Activated T-cell treated with anti-CD3 and anti-CD28 coated beads, Interleukin-2, amount 50 U/mL, for 4 hours (primary cell): ENCODE measurements around the gene EML6. TPM values are rescaled to one million over a fixed set of nuclear protein-coding genes. Genes with fewer than 3 reads are reported as not detected.

Source experiments
- ATAC-seq, 2 donors: fragments of 200-7000 bp; cut with Tn5 transposase; one replicate each; pipeline ENCODE4 v1.10.0; 2021
- DNase-seq: peaks from one replicate; pipeline ENCODE4 v3.0.0-alpha.2; 2020
- H3K27me3 Mint-ChIP-seq: one replicate; pipeline ENCODE4 v1.8.0; 2021; ENCODE audit warnings: low read depth, mixed read lengths
- H3K36me3 Mint-ChIP-seq: one replicate; pipeline ENCODE4 v1.8.0; 2022; ENCODE audit warnings: mixed read lengths; ENCODE audit not compliant: insufficient read depth
- H3K4me1 Mint-ChIP-seq: one replicate; pipeline ENCODE4 v1.8.0; 2021; ENCODE audit warnings: low read depth, mixed read lengths
- H3K4me3 Mint-ChIP-seq: one replicate; pipeline ENCODE4 v1.8.0; 2021; ENCODE audit warnings: mild to moderate bottlenecking, moderate library complexity, mixed read lengths
- H3K9me3 Mint-ChIP-seq: one replicate; pipeline ENCODE4 v1.8.0; 2021; ENCODE audit warnings: mixed read lengths
- total RNA-seq, 3 donors: library from RNA; stranded (reverse); gene quantifications; one replicate each; pipeline ENCODE4 v1.2.1, GENCODE V29; 2021

EML6 gene
- total RNA-seq, 3 donors from 2014 or later, result 0.28 to 0.71 (median 0.55) TPM

DNA sequence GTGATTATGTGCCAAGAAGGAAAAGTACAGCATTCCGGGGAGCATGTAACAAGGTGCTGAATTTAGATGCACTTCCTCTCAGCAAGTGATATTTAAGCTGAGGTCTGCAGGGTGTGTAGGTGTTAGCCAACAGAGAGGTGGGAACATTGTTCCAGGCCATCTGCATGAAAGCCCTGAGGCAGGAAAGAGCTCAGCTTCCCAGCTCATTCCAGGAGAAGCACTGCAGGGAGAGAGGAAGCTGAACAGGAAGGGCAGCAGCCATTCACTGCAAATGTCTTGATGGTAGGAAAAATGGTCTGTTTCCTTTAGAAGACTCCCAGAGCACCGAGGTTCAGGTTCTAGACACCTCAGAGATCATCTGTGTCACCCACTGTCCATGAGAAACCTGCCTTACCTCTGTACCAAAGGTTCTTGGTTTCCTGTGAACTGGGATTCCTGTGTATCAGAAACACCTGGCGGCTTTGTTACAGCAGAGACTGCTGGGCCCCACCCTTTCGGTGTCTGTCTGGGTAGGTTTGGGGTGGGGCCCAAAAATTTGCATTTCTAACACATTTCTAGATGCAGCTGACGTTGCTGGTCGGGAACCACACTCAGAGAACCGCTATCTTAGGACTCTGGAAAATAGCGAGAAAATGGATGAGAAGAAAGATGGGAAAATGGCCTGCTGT, 242.8 kb downstream of the EML6 start:
- peaks cover 6% of the 10 kb centered on the region for H3K9me3 Mint-ChIP-seq
- DNase-seq (no peak), ATAC-seq (no peak)

DNA sequence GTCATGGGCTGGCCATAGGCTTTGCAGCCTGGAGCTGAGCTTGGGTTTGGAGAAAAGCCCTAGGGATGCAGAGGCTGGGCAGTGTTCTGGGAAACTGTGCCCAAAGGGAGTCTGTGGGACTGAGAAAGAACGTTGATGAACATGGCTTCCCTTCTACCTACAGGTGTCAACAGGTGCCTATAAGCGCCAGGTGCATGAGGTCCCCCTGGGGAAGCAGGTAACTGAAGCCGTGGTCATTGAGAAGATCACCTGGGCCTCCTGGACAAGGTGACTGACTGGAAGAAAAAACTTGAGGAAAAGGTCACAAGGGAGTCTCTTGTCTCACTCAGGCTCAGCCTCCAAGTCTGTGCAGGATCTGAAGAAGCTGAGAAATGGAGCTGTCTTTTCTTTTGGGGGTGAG, 243.4 kb downstream of the EML6 start:
- peaks cover 28% of the 10 kb centered on the region for H3K36me3 Mint-ChIP-seq
- no peak overlapping the region for H3K4me3 Mint-ChIP-seq
- H3K9me3 Mint-ChIP-seq, result peaks cover 6% of the 10 kb centered on the region
- no peak for ATAC-seq
- H3K4me1 Mint-ChIP-seq, result peaks cover 38% of the 10 kb centered on the region
- H3K27me3 Mint-ChIP-seq, result no peaks in the 10 kb centered on the region
- no peak for DNase-seq

More for the DNA sequence above, 242.8 kb downstream of the EML6 start:
- H3K27me3 Mint-ChIP-seq, result no peaks in the 10 kb centered on the region
- H3K36me3 Mint-ChIP-seq, result peaks cover 25% of the 10 kb centered on the region
- no peak overlapping the region for H3K4me3 Mint-ChIP-seq
- H3K4me1 Mint-ChIP-seq, result peaks cover 38% of the 10 kb centered on the region

- Mint-ChIP-seq H3K4me1 (peaks cover 38% of the 10 kb centered on the region), H3K4me3 (no peak overlapping the region), H3K9me3 (peaks cover 6% of the 10 kb centered on the region), H3K36me3 (peaks cover 28% of the 10 kb centered on the region), H3K27me3 (no peaks in the 10 kb centered on the region)
- DNase-seq, result no peak
- no peak for ATAC-seq
These were observed 243.8 kb downstream of the EML6 start for GRCh38 chr2:54967269-54967668.

GRCh38 chr2:54967759-54968365, 244.4 kb downstream of the EML6 start:
- no peaks in the 10 kb centered on the region for H3K27me3 Mint-ChIP-seq
- DNase-seq (no peak), ATAC-seq (no peak)
- peaks cover 31% of the 10 kb centered on the region for H3K36me3 Mint-ChIP-seq
- no peak overlapping the region for H3K4me3 Mint-ChIP-seq
- peaks cover 6% of the 10 kb centered on the region for H3K9me3 Mint-ChIP-seq
- peaks cover 38% of the 10 kb centered on the region for H3K4me1 Mint-ChIP-seq

GRCh38 chr2:54968561-54969218, 245.2 kb downstream of the EML6 start:
- no peak for ATAC-seq
- Mint-ChIP-seq H3K9me3 (peaks cover 6% of the 10 kb centered on the region), H3K36me3 (peaks cover 36% of the 10 kb centered on the region), H3K27me3 (no peaks in the 10 kb centered on the region), H3K4me1 (peaks cover 36% of the 10 kb centered on the region), H3K4me3 (no peak overlapping the region)
- no peak for DNase-seq

DNA sequence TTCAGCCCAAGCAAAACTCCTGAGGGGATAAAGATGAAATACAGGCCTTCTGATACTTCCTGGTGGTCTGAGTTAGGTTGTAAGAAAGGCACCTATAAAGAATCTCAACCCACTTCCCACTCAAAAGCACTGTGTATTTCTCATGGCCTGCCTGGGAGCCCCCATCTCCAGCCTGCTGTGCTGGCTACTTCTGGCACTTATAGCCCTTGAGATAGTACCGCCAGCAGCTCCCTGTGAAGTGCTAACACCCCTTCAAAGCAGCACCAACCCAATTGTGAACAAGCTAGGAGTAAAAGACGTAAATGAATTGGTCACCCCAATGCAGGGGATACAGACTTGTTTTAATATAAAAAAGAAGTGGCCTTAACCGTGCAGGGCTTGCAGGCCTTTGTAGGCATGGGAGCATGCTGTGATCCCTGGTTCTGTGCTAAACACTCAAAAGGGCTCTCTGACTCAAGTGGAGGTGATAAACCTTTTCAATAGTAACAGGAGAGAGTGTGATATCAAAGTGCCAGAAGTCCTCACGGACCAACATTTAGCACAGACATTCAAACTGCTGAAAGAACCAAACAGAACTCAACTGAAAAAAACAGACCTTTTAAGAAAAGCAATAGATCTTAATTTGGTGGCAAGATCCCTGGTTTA, 246.0 kb downstream of the EML6 start:
- ATAC-seq (no peak), DNase-seq (no peak)
- Mint-ChIP-seq H3K36me3 (peaks cover 36% of the 10 kb centered on the region), H3K9me3 (peaks cover 6% of the 10 kb centered on the region), H3K27me3 (no peaks in the 10 kb centered on the region), H3K4me1 (peaks cover 31% of the 10 kb centered on the region), H3K4me3 (no peak overlapping the region)

GRCh38 chr2:54969940-54970338, 246.5 kb downstream of the EML6 start:
- H3K4me3 Mint-ChIP-seq, result no peak overlapping the region
- no peaks in the 10 kb centered on the region for H3K27me3 Mint-ChIP-seq
- H3K36me3 Mint-ChIP-seq, result peaks cover 37% of the 10 kb centered on the region

DNA sequence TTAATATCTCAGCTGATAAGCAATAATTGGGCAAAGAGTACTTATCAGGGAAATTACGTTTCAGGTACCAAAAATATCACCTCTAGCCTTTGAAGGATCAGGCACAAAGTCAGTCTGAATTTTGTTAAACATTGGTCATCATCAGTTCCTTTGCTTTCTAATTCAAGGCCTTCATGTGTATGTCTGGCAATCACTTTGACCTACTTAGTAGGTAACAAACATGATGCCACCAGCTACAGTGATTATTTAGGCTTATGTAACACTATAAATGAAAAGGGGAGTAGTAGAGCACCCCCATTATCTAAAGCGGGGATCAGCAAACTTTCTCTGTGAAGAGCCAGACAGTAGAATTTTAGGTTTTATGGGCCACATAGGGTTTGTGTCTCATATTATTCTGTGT, 251.7 kb downstream of the EML6 start:
- H3K9me3 Mint-ChIP-seq, result no peaks in the 10 kb centered on the region
- no peak for ATAC-seq
- H3K36me3 Mint-ChIP-seq, result peaks cover 20% of the 10 kb centered on the region
- H3K27me3 Mint-ChIP-seq, result no peaks in the 10 kb centered on the region
- no peak overlapping the region for H3K4me3 Mint-ChIP-seq
- DNase-seq, result no peak
- peaks cover 17% of the 10 kb centered on the region for H3K4me1 Mint-ChIP-seq

More at GRCh38 chr2:54969940-54970338, 246.5 kb downstream of the EML6 start:
- ATAC-seq (no peak), DNase-seq (no peak)
- Mint-ChIP-seq H3K9me3 (peaks cover 6% of the 10 kb centered on the region), H3K4me1 (peaks cover 25% of the 10 kb centered on the region)

- no peaks in the 10 kb centered on the region for H3K27me3 Mint-ChIP-seq
- no peak overlapping the region for H3K4me3 Mint-ChIP-seq
- DNase-seq, result no peak
- H3K4me1 Mint-ChIP-seq, result peaks cover 23% of the 10 kb centered on the region
- no peaks in the 10 kb centered on the region for H3K9me3 Mint-ChIP-seq
- ATAC-seq, result no peak
- peaks cover 22% of the 10 kb centered on the region for H3K36me3 Mint-ChIP-seq
These were observed 252.4 kb downstream of the EML6 start for GRCh38 chr2:54975598-54976492.

GRCh38 chr2:54977149-54977548, 253.7 kb downstream of the EML6 start:
- H3K4me3 Mint-ChIP-seq, result no peak overlapping the region
- peaks cover 26% of the 10 kb centered on the region for H3K4me1 Mint-ChIP-seq
- no peaks in the 10 kb centered on the region for H3K27me3 Mint-ChIP-seq
- ATAC-seq (no peak), DNase-seq (no peak)
- no peaks in the 10 kb centered on the region for H3K9me3 Mint-ChIP-seq
- peaks cover 19% of the 10 kb centered on the region for H3K36me3 Mint-ChIP-seq

DNA sequence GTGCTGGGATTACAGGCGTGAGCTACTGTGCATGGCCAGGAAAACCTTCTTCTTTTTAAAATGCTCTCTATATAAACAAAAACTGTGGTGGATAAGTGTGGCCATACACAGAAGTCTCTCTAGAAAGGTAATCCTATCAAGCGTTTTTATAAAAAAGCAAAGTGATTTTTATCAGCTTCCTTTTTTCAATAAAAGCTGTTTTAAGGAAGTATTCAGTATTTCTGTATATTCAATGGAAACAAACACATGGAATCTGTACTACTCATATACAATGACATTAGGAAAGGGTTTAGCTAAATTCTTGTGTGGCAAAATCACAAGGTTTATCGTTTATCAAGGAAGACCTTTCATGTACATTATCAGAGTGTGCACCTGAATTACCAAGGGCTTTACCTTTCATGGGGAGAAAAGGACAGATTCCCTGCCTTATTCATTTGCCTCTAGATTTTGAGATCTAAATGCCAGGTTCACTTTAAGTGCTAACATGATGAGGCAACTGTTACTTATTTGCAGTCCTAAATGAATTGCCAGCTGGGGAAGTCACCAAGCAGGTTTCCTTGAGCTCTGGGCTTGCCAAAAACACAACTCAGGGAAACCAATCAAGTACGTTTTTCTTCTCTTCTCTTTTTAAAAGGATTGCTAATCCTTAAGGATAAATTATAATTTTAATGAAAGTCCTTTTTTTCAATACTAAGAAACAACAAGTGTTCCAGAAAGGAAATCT, 256.0 kb downstream of the EML6 start:
- ATAC-seq (no peak), DNase-seq (no peak)
- no peak overlapping the region for H3K4me3 Mint-ChIP-seq
- peaks cover 20% of the 10 kb centered on the region for H3K36me3 Mint-ChIP-seq
- H3K9me3 Mint-ChIP-seq, result no peaks in the 10 kb centered on the region
- peaks cover 36% of the 10 kb centered on the region for H3K4me1 Mint-ChIP-seq
- H3K27me3 Mint-ChIP-seq, result no peaks in the 10 kb centered on the region

DNA sequence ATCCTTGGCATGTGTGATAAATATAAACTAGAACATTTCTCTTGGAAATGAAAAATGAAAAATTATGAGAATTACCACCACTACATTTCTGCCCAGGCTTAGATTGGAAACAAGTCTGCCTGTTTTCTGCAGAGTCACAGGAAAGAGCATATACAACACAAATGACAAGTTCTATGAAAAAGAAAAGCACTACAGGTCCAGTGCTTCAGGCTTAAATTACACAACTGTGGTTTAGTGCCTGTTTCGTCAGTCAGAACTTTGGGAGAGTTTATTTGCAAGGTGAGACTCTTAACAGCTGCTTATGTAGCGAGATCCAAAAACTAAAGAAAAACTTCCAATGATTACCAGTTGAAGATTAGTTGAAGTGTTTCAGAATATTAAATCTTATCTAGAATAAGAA, 257.9 kb downstream of the EML6 start:
- no peaks in the 10 kb centered on the region for H3K9me3 Mint-ChIP-seq
- H3K4me3 Mint-ChIP-seq, result no peak overlapping the region
- peaks cover 38% of the 10 kb centered on the region for H3K4me1 Mint-ChIP-seq
- H3K27me3 Mint-ChIP-seq, result no peaks in the 10 kb centered on the region
- peaks cover 26% of the 10 kb centered on the region for H3K36me3 Mint-ChIP-seq
- ATAC-seq, result no peak
- no peak for DNase-seq
